GM19193 (cell line): ENCODE measurements around the gene GOLIM4.
A peak's percentile ranks its signal among the peaks of the same experiment; 100 is the strongest.

Source experiments
- POLR2A ChIP-seq: IDR thresholded peaks from 4 replicates; pipeline ENCODE4 v1.6.1; 2011; ENCODE audit not compliant: insufficient read depth, insufficient read length; ENCODE audit errors: extremely low read depth

The GOLIM4 gene

DNA sequence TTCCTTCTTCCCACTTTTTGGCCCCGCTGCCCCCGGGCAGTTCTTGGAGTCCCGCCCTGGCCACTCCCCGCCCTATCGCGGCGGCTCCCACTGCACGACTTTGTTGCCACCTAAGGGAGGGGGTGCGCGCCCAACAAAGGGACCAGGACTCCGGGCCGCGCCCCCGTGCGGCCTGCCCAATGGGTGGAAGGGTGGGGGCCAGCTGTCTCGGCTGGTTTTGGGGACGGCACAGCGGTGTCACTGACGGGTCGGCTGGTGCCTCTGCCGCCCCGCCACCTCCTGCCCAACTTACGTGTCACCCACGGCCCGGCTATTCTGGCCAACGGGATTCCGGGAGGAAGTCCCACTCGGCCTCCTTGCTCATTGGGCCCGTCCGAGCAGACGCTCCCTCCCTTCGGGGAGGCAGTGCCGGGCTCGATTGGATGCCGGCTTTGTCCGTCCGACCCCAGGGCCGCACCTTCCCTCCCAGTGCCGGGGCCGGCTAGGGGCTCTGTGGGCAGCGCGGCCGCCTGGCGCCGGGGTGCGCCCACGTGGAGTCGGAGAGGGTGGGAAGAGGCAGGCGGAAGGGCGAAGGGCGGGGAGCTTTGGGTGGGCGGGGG, at the start of gene GOLIM4:
TSS of gene GOLIM4 (minus strand) at position 314 of the 599 bp plus-strand sequence. CDS start 639 bp downstream, outside the sequence.
- TF ChIP-seq POLR2A = peak; percentile 67

- no peak for TF ChIP-seq POLR2A
Observed at GRCh38 chr3:168141405-168141998, 45.8 kb upstream of the GOLIM4 start.

DNA sequence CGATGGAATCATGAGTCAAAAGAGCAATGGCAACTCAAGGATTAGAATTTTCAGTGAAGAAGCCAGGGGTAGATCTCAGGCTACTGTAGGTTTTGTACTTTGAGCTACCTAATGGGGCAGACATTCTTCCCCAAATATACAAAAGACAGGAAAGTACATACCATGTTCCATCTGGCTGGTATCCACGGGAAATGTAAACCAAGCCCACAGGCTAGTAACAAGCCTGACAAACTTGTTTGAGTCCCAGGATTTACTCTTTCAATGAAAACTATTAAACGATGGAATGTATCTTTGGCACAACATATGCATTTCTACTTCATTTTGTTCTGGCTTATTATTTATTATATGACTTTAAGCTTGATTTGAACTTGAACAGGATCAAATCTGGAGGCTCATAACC, 44.2 kb upstream of the GOLIM4 start:
- TF ChIP-seq POLR2A = no peak

DNA sequence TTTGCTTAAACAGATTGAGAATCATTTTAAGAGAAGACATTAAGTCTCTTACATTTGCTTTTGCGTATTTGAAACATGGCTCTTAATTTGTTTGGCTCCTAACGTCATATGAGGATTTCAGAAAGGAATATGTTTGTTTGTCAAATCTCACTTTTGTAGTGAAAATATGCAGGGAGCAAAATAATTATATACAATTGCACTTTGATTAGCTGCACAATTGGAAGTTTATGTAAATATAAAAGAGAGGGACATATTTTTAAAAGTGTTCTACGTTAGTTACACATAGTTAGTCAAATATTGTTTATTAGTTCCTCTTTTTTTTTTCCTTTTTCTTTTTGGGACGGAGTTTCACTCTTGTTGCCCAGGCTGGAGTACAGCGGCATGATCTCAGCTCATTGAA, 42.7 kb upstream of the GOLIM4 start:
- no peak for TF ChIP-seq POLR2A

DNA sequence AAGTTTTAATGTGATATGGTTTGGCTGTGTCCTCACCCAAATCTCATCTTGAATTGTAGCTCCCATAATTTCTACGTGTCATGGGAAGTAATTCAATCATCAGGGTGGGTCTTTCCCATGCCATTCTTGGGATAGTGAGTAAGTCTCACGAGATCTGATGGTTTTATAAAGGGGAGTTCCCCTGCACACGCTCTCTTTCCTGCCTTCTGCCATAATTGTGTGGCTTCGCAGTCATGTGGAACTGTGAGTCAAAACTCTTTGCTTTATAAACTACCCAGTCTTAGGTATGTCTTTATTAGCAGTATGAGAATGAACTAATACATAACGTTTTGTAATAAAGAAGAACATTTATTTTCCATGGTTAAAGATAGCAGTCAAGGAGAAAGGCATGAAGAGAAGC, 39.2 kb upstream of the GOLIM4 start:
- no peak for TF ChIP-seq POLR2A

- TF ChIP-seq POLR2A = no peak
Observed at GRCh38 chr3:168127466-168127865, 31.7 kb upstream of the GOLIM4 start.

DNA sequence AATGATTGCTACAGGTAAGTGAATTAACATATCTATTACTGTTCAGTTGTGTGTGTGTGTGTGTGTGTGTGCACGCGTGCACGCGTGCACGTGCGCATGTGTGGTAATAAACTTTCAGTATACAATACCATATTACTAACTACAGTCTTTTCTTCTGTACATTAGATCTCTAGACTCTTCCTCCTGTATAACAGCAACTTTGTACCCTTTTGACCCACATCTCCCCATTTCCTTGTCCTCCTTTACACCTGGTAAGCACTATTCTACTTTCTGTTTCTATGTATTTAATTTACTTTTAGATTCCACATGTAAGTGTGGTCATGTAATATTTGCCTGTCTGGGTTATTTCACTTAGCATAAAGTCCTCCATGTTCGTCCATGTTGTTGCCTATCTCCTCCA, 29.1 kb upstream of the GOLIM4 start:
- TF ChIP-seq POLR2A = no peak

DNA sequence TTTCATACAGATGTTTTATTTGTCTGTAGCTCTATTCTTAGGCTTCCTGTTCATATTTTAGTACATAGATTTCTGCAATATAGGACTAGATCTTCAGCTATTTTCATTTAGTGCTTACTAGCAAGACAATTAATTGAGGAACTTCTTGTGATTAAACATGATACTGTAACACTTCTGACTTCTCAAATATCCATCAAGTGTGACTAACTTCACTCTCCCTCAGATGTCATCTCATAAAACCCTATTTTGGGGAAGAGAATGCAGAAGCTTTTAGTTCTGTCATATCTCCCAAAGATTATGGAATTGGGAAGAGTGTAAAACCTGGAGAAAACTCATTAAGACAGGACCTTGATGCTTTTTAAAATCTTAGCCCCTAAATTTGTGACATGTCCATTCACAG, 28.6 kb upstream of the GOLIM4 start:
- no peak for TF ChIP-seq POLR2A

- no peak for TF ChIP-seq POLR2A
Observed at GRCh38 chr3:168123201-168124176, 27.8 kb upstream of the GOLIM4 start.

DNA sequence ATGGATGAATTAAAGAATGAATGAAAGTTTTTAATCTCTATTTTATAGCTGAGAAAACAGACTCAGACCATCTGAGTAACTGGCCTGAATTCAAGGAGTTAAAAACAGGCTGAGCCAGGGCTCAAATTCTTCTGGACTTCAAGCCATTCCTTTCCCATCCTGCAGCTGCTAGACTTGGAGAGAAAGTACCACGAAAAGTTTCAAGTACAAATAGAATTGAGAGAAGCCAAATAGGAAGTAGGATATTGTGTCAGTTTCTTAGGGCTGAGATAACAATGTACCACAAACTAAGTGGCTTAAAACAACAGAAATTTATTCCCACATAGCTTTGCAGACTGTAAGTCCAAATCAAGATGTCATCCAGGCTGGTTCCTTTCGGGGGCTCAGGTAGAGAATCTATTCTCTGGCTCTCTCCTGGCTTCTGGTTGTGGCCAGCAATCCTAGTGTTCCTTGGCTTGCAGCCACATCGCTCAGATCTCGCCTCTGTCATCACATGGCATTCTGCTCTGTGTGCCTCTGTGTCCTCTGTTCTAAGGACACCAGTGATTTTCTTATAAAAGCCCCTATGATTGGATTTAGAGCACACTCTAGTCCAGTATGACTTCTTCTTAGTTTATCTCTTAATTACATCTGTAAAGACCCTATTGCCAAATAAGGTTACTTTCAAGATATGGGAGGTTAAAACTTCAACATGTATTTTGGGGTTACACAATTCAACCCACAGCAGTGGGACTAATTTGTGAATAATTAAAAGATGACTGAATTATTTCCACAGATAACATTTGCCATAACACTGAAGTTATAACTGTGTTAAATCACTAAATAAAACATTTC, 25.7 kb upstream of the GOLIM4 start:
- no peak for TF ChIP-seq POLR2A

GRCh38 chr3:168117853-168118313, 22.2 kb upstream of the GOLIM4 start:
- TF ChIP-seq POLR2A = no peak

DNA sequence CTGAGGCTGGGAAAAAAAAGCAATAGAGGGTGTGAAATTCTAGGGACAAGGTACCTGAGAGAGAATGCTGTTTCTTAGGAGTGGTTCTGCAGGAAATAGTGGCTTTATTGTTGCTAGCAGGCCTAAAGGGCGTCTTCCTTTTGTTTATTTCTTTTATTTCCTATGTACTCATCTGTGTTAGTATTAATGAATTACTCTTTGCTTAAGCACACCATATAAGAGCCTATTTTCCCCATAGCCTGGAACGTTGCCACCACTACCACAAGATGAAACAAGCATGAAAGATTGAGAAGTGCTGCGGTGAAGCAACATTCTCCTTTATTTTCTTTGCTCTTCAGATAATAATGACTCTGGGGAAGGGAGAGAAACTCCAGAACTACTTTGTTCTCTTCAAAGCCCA, 21.3 kb upstream of the GOLIM4 start:
- TF ChIP-seq POLR2A = no peak

- no peak for TF ChIP-seq POLR2A
Observed at GRCh38 chr3:168116279-168116678, 20.6 kb upstream of the GOLIM4 start.

GRCh38 chr3:168113848-168114247, 18.1 kb upstream of the GOLIM4 start:
- TF ChIP-seq POLR2A = no peak

DNA sequence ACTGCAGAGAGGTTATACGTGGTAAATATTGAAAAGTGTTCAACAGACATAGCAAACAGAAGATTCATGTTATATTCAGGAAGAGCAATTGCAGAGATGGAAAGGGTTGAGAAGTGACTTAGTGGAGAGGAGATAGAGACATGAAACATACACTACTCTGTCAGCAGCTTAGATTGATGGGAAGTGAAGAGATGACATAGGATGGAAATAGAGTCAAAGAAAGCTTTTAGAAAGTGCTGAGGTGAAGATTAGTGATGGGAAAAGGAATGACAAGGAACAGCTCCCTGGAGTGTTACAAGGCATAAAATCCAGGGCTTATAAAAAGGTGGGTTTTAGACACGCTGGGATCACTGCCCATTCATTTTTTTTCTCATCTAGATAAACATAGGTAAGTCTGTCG, 17.2 kb upstream of the GOLIM4 start:
- TF ChIP-seq POLR2A = no peak

GRCh38 chr3:168104361-168104760, 8.6 kb upstream of the GOLIM4 start:
- no peak for TF ChIP-seq POLR2A
